GM19372 (cell line): ENCODE data around the gene VPS52.
"Not testable (repeated sequence)": the region's sequence is repeated elsewhere in the genome, so short reads cannot be mapped to it uniquely, and the experiment has no call there.

Source experiments
- ATAC-seq: cut with Tn5 transposase; IDR thresholded peaks from one replicate; pipeline ENCODE4 v1.9.1; 2021; ENCODE audit warnings: mild to moderate bottlenecking, low read depth, moderate library complexity; ENCODE audit not compliant: unreplicated experiment

The VPS52 gene

GRCh38 chr6:33304216-33304615, 32.5 kb upstream of the VPS52 start:
- no peak for ATAC-seq

GRCh38 chr6:33301877-33302276, 30.2 kb upstream of the VPS52 start:
- ATAC-seq = no peak

DNA sequence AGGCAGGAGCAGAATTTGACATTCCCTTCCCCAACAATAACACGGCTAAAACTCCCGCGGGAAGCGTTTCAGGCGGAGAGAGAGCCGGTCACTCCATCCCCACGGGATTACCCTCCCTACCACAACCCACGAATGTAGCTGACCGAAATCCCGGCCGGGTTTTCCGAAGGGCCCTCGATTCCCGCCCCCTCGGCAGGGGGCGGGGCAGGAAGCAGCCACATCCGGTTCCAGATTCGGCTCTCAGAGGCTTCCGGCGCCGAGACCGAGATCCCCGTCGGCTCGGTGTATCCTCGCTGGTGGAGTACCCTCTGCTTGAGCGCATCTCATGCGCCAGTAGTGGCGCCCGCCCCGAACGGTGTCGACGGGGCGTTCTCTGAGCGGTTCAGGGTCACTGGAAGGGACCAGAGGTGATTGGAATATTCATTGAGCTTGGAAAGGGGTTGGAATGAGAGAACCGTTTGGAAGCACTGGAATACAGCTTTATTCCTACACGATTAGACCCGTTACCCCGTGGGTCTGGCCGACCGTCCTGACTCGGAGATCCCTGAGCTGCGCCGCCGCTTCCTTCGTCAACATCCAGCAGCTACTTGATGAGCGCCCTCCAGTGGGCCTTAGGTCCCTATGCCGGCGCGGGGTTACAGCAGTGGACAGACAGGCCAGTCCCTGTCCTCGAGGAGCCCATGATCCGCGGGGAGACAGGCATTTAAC, 27.7 kb upstream of the VPS52 start:
- ATAC-seq = peak; percentile 78

DNA sequence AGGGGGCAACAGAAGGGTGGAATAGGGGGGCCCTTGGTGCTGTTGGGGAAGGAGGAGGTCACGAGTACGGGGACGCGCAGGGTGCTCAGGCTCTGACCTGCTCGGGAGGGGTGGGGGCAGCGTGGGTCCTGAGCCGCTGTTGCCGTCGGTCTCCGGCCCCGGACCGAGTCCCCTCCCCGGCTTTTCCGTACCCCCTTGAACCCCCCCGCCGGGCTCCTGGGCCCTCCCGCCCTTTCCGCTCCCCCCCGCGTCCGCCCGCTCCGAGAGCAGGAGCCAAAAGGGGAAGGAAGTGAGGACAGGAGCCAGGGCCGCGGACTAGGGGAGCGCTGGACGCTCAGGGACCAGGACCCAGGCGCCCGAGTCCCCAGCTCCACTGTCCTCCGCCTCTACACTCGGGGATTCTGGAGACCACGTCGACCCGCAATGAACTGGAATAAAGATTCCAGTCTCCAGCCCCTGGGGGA, 27.1 kb upstream of the VPS52 start, which contains the start of gene RGL2:
TSS of gene RGL2 (minus strand) at position 170 of the 464 bp plus-strand sequence. CDS start 332 bp downstream, outside the sequence.
- peak; percentile 20 for ATAC-seq

GRCh38 chr6:33297956-33298772, 26.5 kb upstream of the VPS52 start:
- ATAC-seq = no peak

GRCh38 chr6:33297406-33297955, 25.8 kb upstream of the VPS52 start:
- ATAC-seq = no peak

DNA sequence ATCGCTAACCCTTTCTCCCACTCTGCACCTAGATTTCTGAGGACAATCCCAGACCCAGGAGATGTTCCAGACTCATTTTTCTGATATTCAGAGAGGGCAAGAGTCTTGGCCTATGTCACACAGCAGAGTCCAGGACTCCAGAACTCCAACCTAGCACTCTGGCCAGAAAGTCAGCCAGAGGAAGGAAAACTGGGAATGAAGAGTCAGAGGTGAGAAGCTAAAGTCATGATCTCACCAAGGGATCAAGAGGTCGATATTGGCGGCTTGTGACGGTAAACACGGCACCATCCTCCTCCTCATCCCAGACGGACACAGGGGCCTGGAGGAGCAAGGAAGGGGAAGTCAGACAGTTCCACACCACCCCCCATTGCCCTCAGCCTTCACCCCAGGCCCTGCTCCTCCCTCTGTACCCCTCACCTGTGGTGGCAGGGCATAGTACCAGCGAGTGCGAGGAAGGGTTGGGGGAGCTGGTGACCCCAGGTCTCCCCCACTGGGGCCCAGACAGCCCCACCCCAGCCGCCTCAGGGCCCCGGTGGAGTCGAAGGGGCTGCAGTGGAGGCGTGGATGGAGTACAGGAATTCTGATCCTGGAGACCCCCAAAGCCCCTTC, 25.2 kb upstream of the VPS52 start:
- no peak for ATAC-seq

- ATAC-seq = no peak
Measured at GRCh38 chr6:33295621-33296369, 24.1 kb upstream of the VPS52 start.

- ATAC-seq = no peak
Measured at GRCh38 chr6:33294086-33294823, 22.6 kb upstream of the VPS52 start.

DNA sequence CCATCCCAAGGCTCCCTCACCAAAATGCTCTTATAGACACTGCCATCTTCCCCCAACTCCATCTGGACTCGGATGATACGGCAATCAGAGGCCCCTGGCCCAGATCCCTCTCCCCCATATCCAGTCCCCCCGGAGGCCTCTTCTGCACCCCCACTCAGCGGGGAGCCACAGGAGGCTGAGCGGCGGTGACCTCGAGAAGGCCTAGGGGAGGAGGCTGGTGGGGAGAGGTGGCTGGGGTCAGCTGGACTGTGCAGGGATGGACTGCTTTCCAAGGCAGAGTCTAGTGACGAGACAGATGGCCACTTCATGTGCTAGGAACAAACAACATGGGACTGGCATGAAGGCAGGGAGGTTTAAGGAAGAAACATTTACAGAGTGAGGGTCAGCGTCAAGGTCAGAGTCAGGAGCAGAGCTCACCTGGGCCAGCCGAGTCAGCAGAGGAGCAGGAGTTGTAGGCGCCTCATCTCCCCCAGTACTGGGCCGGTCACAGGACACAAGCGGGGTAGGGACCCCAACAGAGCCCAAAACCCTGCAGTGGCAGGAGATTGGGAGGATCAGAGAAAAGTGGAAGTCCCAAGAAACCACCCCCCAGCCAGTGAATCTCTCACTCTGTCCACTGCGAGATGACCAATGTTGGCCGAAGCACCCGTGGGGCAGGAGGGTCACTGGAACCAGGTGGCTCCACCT, 21.5 kb upstream of the VPS52 start:
- no peak for ATAC-seq

DNA sequence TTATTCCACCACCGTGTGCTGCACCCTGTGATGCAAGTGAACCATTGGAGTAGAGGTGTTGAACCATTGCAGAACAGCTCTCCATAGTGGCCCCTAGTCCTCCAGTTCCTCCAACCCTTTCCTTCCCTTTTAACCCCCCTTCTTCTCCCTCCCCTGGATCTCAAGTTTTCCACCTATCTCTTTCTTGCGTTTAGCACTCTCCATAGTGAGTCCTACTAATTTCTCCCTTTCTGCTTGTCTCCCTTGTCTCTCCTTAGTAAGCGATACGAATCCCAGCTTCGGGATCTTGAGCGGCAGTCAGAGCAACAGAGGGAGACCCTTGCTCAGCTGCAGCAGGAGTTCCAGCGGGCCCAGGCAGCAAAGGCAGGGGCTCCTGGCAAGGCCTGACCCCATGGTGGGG, 18.8 kb upstream of the VPS52 start:
- no peak for ATAC-seq

GRCh38 chr6:33289784-33290315, 18.2 kb upstream of the VPS52 start:
- no peak for ATAC-seq

- ATAC-seq = peak; percentile 94
Measured at GRCh38 chr6:33288921-33289783, 17.5 kb upstream of the VPS52 start, which contains the start of the genes PFDN6 and WDR46. Gene PFDN6, plus strand, starts transcription at chr6:33289601. Its CDS starts 256 bp downstream, at chr6:33289857. Gene WDR46, minus strand, starts transcription at chr6:33289239. Its CDS starts 69 bp downstream, at chr6:33289170.

- no peak for ATAC-seq
Measured at GRCh38 chr6:33288141-33288920, 16.7 kb upstream of the VPS52 start.

DNA sequence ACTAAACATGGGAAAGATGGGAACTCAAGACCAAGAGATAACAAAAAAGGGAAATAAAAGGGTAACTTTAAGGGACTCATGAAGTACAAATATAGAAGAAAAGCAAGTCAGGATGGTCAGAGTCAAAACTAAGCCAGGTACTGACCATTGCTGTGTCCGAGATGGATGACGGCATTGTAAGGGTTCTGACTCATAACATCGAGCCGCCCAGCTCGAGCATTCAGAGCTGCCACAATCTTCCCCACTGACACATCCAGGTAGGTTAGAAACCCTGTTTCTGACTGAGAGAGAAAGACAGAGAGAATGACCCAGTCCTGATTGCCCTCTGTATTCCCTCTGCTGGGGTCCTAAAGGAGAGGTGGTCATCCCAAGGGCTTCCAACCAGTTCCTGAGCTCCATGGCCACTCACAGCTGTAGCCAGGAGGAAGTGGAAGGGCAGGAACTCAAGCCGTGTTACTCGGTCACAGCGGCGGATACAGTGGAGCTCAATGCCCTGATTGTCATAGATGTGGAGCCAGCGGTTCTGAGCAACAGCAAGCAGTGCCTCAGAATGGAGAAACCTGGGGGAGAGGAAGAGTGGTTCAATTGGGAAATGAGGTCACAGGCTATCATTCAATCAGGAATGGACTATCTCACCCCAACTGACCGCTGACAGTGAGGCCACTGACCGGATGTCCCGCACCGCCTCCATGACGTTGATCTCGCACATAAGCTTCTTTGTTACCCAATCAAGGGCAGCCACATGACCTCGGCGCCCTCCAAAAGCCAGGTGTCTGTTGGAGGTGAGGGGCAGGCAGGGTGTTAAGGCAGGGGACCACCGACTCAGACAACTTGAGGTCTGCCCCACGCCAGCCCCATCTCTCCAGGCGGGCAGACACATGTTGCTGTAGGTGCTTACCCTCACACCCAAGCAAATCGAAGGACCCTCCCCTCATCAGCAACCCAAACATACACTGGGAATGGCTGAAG, 15.6 kb upstream of the VPS52 start:
- ATAC-seq = no peak

GRCh38 chr6:33285214-33285613, 13.5 kb upstream of the VPS52 start:
- ATAC-seq = not testable (repeated sequence)
